HFFc6 (cell line): ENCODE results near the gene RASSF5. TPM values are rescaled to one million over a fixed set of nuclear protein-coding genes. Genes with fewer than 3 reads are reported as not detected.

ENCODE experiments used
- DNase-seq: peaks from one replicate; pipeline ENCODE4 v3.0.0-alpha.2; 2018
- H3K27ac Mint-ChIP-seq: 2 replicates; pipeline ENCODE4 v1.8.0; 2020; ENCODE audit warnings: mild to moderate bottlenecking, mixed read lengths
- H3K27me3 Mint-ChIP-seq: 2 replicates; pipeline ENCODE4 v1.8.0; 2021; ENCODE audit warnings: mild to moderate bottlenecking, moderate library complexity, mixed read lengths; ENCODE audit not compliant: insufficient read depth
- H3K36me3 Mint-ChIP-seq: 2 replicates; pipeline ENCODE4 v1.8.0; 2021; ENCODE audit warnings: low read depth, mixed read lengths
- H3K4me1 Mint-ChIP-seq: 2 replicates; pipeline ENCODE4 v1.8.0; 2020; ENCODE audit warnings: low read depth, mixed read lengths
- H3K4me3 Mint-ChIP-seq: 2 replicates; pipeline ENCODE4 v1.8.0; 2020; ENCODE audit warnings: mild to moderate bottlenecking, moderate library complexity, mixed read lengths
- H3K9me3 Mint-ChIP-seq: 2 replicates; pipeline ENCODE4 v1.8.0; 2020; ENCODE audit warnings: mild to moderate bottlenecking, mixed read lengths
- CTCF ChIP-seq: fragments of 200-600 bp; sonication (generic); IDR thresholded peaks from 2 replicates; pipeline ENCODE4 v1.5.0; 2021; ENCODE audit warnings: antibody characterized with exemption, mild to moderate bottlenecking
- total RNA-seq, 6 experiments: library from RNA; stranded (reverse); fragmentation: NEBNext Ultra II Directional; extraction: Animal tissue kit (Norgen Biotek cat#: 25700); gene quantifications; 2 replicates in 1 of 6; 3 replicates in 5 of 6; pipeline ENCODE4 v1.2.3, GENCODE V29; 2021

The RASSF5 gene
- total RNA-seq, 6 experiments from 2014 or later, result 0.52 to 1.1 (median 0.82) TPM

GRCh38 chr1:206508956-206509355, 1.6 kb downstream of the RASSF5 start:
- H3K27me3 Mint-ChIP-seq, result peaks cover 5% of the 10 kb centered on the region
- no peak for TF ChIP-seq CTCF
- H3K4me3 Mint-ChIP-seq, result peak overlapping the region; percentile 69; the same call in 1 of the 2 replicates
- no peaks in the 10 kb centered on the region for H3K9me3 Mint-ChIP-seq
- no peak for DNase-seq
- H3K27ac Mint-ChIP-seq, result no peak overlapping the region
- no peaks in the 10 kb centered on the region for H3K36me3 Mint-ChIP-seq
- peaks cover 59% of the 10 kb centered on the region for H3K4me1 Mint-ChIP-seq

GRCh38 chr1:206509612-206510257, 2.4 kb downstream of the RASSF5 start:
- Mint-ChIP-seq H3K36me3 (no peaks in the 10 kb centered on the region), H3K4me3 (no peak overlapping the region), H3K4me1 (peaks cover 59% of the 10 kb centered on the region), H3K9me3 (no peaks in the 10 kb centered on the region), H3K27me3 (peaks cover 7% of the 10 kb centered on the region), H3K27ac (no peak overlapping the region)
- no peak for TF ChIP-seq CTCF
- no peak for DNase-seq

GRCh38 chr1:206510371-206510770, 3.0 kb downstream of the RASSF5 start:
- H3K36me3 Mint-ChIP-seq, result no peaks in the 10 kb centered on the region
- no peak for DNase-seq
- H3K27me3 Mint-ChIP-seq, result peaks cover 7% of the 10 kb centered on the region
- no peak overlapping the region for H3K27ac Mint-ChIP-seq
- no peak overlapping the region for H3K4me3 Mint-ChIP-seq
- H3K9me3 Mint-ChIP-seq, result no peaks in the 10 kb centered on the region
- no peak for TF ChIP-seq CTCF
- H3K4me1 Mint-ChIP-seq, result peaks cover 59% of the 10 kb centered on the region

- no peak for DNase-seq
- Mint-ChIP-seq H3K4me1 (peaks cover 57% of the 10 kb centered on the region), H3K36me3 (no peaks in the 10 kb centered on the region), H3K27me3 (peaks cover 7% of the 10 kb centered on the region), H3K9me3 (no peaks in the 10 kb centered on the region), H3K27ac (no peak overlapping the region), H3K4me3 (no peak overlapping the region)
- TF ChIP-seq CTCF, result no peak
Observed at GRCh38 chr1:206511362-206512057, 4.2 kb downstream of the RASSF5 start.

GRCh38 chr1:206512058-206512850, 4.9 kb downstream of the RASSF5 start:
- peaks cover 7% of the 10 kb centered on the region for H3K27me3 Mint-ChIP-seq

More at GRCh38 chr1:206512058-206512850, 4.9 kb downstream of the RASSF5 start:
- H3K4me1 Mint-ChIP-seq, result peaks cover 56% of the 10 kb centered on the region
- TF ChIP-seq CTCF, result no peak
- no peaks in the 10 kb centered on the region for H3K9me3 Mint-ChIP-seq
- DNase-seq, result no peak
- H3K36me3 Mint-ChIP-seq, result no peaks in the 10 kb centered on the region
- H3K27ac Mint-ChIP-seq, result no peak overlapping the region
- no peak overlapping the region for H3K4me3 Mint-ChIP-seq
